NCI-H1105 treated with DMSO at 0.1 percent for 48 hours (cell line): ENCODE data around the gene MKI67.

Source experiments
- DNase-seq: peaks from one replicate; lab custom pipeline; 2025; lab: John Stamatoyannopoulos, UW

Gene MKI67

GRCh38 chr10:128050936-128051335 is 75.3 kb downstream of the MKI67 start:
- DNase-seq: no peak

DNA sequence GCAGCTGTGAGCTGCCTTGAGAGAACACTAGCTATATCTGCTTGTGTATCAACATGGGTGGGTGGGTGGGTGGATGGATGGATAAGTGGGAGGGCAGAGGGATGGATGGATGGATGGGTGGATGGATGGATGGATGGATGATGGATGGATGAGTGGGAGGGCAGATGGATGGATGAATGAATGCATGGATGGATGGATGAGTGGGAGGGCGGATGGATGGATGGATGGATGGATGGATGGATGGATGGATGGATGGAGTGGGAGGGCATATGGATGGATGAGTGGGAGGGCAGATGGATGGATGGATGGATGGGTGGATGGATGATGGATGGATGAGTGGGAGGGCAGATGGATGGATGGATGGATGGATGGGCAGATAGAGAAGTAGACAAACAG is 76.1 kb downstream of the MKI67 start:
- DNase-seq: no peak

DNA sequence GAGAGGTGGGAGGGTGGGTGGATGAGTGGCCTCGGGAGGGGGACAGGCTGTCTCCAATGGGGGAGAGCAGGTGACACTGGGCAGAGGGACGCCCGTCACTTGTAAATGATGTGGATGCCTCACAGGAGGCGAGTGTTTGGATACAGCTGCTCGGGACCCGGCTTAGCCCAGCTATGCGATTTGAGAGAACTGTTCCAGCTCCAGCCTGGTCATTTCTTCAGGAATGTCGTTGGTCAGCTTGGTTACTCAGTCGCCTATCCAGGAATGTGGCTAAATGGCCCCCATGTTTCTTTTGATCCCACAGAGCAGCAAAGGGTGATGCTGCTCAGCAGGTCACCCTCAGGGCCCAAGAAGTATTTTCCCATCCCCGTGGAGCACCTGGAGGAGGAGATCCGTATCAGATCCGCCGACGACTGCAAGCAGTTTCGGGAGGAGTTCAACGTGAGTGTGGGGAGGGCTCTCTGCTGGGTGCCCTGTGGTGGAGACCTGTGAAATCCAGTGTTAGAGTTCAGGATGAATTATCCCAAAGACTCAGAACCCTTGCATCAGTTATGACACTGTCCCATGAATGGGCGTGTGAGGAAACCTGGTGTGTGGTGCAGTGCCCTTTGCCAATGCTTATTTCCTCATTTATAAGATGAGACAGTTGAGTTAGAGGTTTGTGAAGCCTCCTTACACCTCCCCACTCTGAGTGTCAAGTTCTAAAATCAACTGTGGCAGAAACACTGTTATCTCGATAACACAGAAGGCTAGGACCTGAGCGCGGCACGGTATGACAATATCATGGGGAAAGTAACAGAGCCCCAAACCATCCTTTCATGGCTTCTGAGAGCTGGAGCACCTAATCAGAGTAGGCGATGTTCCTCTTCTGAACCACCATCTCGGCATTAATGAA is 76.8 kb downstream of the MKI67 start:
- no peak for DNase-seq

DNA sequence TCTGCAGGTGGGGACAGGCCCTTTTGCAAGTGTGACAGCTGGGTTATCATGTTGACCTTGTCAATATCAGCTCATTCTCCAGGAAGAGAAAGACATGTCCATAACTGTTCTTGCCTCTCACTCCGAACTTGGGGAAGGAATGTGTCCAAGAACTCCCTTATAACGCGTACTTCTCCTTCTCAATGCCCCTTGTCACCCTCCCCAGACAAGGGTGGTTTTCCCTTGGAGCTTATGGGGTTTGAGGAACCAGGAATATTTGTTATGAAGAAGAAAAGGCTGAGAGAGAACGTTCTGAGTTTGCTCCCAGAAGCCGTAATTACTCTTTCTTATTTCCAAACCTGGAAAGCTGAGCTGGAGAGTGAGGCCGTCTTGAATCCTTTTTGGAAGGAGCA is 77.4 kb downstream of the MKI67 start:
- DNase-seq: no peak

GRCh38 chr10:128047991-128048818 is 78.0 kb downstream of the MKI67 start:
- DNase-seq: peak; percentile 43

- DNase-seq: no peak
Measured at GRCh38 chr10:128047351-128047750, 78.9 kb downstream of the MKI67 start.

DNA sequence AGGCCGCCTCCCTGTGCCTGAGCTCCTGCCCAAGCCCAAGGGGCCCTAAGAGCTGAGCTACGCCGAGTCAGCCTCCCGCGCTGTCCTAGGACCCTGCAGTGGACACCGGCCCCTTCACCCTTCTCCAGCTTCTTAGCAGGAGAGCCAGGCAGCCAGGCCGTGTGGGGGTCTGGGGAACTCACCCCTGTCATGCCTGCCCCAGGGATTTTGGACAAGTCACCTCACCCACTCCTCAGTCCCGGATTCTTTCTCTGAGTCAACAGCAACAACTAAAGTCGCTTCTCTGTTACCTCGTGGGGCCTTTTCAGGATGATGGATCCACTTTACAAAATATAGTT is 79.3 kb downstream of the MKI67 start:
- no peak for DNase-seq
